Kasumi-1 (cell line): ENCODE data around the gene SENP7.
"Not testable (repeated sequence)": the region's sequence is repeated elsewhere in the genome, so short reads cannot be mapped to it uniquely, and the experiment has no call there.

ENCODE experiments used
- DNase-seq, 2 experiments: peaks; one replicate each; lab custom pipeline; 2025; lab: John Stamatoyannopoulos, UW

The SENP7 gene

GRCh38 chr3:101329016-101329673, 183.9 kb downstream of the SENP7 start:
- no peak for DNase-seq

GRCh38 chr3:101325393-101326134, 187.4 kb downstream of the SENP7 start:
- no peak for DNase-seq

GRCh38 chr3:101320475-101320874, 192.5 kb downstream of the SENP7 start, which contains the start of gene IMPG2:
IMPG2 (minus strand) TSS chr3:101320575; CDS start chr3:101320372, 203 bp downstream.
- no peak for DNase-seq

- DNase-seq: no peak
Observed at GRCh38 chr3:101319531-101319930, 193.5 kb downstream of the SENP7 start.

- DNase-seq: no peak
Observed at GRCh38 chr3:101312545-101312944, 200.5 kb downstream of the SENP7 start.

- no peak for DNase-seq
Observed at GRCh38 chr3:101311676-101312075, 201.3 kb downstream of the SENP7 start.

GRCh38 chr3:101310978-101311375, 202.0 kb downstream of the SENP7 start:
- no peak for DNase-seq

- not testable (repeated sequence) for DNase-seq
Observed at GRCh38 chr3:101308147-101308772, 204.8 kb downstream of the SENP7 start.

GRCh38 chr3:101303836-101304235, 209.2 kb downstream of the SENP7 start:
- no peak for DNase-seq

GRCh38 chr3:101303089-101303731, 209.8 kb downstream of the SENP7 start:
- no peak for DNase-seq

- no peak for DNase-seq
Observed at GRCh38 chr3:101300073-101300472, 212.9 kb downstream of the SENP7 start.

GRCh38 chr3:101292027-101292426, 221.0 kb downstream of the SENP7 start:
- no peak for DNase-seq

- DNase-seq: no peak
Observed at GRCh38 chr3:101288294-101288693, 224.7 kb downstream of the SENP7 start.

- no peak for DNase-seq
Observed at GRCh38 chr3:101284757-101285156, 228.3 kb downstream of the SENP7 start.

- no peak for DNase-seq
Observed at GRCh38 chr3:101281521-101282030, 231.4 kb downstream of the SENP7 start.

- no peak for DNase-seq
Observed at GRCh38 chr3:101279765-101280385, 233.1 kb downstream of the SENP7 start.

- DNase-seq: no peak
Observed at GRCh38 chr3:101279162-101279561, 233.8 kb downstream of the SENP7 start.

GRCh38 chr3:101278727-101279126, 234.3 kb downstream of the SENP7 start:
- DNase-seq: no peak
